8988T (cell line): ENCODE results near the gene GABRG3.

Experiments used
- DNase-seq: peaks from one replicate; pipeline ENCODE4 v3.0.0; 2011

Gene GABRG3

DNA sequence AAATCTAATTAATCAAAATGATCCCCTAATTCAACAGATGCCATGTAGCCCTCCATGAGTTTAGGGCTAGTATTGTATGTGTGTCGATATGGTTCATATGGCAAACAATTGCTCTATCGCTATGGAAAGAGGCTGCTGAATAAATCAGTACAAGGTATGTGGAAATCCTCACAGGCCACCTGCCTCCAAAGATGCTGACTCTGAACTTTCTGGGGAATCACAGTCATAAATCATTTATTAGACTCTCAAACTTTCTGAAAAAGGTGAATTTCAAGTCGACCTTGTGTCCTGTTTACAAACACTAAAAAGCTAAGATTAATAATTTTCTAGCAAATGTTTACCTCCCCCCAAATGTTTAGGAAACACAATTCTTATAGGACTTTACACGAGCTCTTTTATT is 462.6 kb downstream of the GABRG3 start:
- no peak for DNase-seq

DNA sequence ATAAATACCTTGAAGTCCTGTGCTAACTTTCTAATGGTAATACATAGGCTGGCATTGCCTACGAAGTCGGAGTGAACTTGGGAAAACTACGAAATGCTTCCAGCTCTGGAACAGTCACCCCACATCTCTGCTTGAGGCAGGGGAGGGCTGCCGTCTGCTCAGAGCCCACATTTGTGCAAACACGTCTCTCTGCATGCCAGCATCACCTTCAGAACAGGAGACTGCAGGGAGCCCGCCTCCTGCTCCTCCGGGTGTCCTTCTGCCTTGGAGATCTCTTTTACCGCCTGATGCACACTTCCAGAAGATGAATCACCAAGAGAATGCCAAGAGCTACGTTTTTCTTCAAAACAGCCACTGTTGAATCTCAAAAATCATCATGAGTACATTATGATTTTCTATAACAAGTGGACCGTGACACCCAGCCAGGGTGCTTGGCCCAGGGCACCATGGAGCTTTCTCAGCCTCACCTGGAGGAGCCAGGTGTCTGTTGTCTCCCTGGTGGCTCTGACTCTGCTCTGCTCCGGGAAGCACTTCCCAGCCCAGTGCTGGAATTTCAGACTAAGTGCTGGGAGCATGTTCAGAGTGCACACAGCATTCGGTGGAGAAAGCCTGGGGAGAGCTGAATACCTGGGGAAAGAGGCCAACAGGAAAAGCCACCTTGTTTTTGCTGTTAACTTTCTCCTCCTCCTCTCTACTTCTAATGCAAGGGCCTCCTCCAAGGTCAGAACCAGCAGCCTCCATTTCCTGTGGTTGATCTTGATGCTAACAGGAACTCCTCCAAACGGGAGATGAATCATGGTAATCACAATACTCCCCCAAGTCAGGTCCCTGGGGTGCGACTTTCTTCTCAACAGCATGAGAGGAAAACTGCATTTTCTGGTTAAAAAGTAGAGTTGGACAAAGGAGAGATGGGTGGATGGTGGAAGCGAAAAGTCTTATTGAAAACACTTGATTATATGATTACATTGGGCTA is 467.7 kb downstream of the GABRG3 start:
- DNase-seq: no peak

DNA sequence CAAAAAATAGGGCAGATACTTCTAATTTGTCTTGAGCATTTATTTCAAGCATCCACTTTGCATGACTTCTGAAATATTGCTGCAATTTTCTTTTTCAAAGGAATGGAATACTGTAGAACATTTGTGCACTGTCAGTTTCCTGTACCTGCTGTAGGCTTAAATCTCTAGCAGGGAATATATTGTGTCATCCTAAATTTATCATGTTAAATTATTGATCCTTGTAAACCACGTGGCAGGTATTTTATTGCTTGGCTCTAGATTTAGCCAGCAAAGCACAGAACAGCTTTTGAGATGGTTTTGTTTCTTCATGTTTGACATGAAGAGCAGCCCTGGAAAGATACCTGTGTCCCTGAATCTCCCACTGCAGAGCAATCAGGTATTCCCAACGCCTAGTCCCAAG is 470.1 kb downstream of the GABRG3 start:
- DNase-seq: no peak

- DNase-seq: no peak
Observed at GRCh38 chr15:27448234-27448633, 477.3 kb downstream of the GABRG3 start.

GRCh38 chr15:27448986-27449385 is 478.0 kb downstream of the GABRG3 start:
- DNase-seq: no peak

GRCh38 chr15:27449941-27450340 is 479.0 kb downstream of the GABRG3 start:
- no peak for DNase-seq

DNA sequence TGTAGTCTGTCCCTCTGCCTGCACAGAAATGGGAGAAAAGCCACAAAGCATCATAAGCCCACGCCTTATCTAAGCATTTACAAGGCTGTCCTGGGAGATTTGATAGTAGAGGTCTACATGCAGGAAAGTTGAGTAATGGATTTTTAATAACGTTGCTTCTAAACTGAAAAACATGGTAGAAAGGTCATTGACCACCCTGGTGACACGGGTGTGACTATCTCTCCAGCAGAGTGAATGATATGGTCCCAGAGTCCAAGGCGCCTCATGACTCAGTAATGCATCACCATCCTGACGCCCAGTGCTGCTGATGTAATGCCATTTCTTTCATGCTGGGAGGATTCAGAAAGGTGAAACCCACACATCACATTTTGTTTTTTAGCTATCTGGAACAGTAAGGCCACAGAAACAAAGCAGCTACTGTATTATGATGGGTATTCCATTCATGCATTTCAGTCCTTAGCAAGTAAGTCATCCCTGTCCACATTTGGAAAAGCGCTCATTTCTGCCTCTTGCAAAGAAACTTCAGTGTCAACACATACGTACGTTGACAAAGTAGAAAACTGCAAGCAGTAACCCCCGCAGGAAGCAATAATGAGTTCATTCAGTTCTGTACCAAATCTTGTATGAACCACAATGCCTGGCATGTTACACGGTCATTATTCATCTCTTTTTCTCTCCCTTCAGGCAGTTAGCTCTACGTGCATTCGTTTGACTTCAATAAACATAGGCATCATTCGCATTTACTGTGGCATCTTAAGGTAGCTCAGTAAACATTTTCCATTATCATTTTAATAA is 483.5 kb downstream of the GABRG3 start:
- DNase-seq: no peak

- DNase-seq: no peak
Observed at GRCh38 chr15:27456807-27457206, 485.8 kb downstream of the GABRG3 start.

DNA sequence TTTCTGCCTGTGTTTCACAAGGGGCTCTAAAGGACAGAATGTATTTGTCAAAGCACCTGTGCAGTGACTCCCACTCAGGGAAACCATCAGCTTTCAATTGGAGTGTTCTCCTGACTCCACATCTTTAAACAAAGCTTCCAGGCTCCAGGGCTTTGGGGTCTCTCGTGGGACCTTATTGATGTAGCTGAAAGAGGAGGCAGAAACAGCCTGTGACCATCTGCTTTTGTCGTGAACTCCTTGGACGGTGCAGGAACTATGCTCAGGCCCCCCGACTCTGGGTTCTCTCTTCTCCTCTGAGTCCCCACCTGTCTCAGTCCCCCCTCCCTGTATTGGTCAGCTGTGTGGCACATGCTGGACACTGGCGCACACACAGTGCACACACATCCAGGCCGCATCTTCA is 486.8 kb downstream of the GABRG3 start:
- DNase-seq: no peak

DNA sequence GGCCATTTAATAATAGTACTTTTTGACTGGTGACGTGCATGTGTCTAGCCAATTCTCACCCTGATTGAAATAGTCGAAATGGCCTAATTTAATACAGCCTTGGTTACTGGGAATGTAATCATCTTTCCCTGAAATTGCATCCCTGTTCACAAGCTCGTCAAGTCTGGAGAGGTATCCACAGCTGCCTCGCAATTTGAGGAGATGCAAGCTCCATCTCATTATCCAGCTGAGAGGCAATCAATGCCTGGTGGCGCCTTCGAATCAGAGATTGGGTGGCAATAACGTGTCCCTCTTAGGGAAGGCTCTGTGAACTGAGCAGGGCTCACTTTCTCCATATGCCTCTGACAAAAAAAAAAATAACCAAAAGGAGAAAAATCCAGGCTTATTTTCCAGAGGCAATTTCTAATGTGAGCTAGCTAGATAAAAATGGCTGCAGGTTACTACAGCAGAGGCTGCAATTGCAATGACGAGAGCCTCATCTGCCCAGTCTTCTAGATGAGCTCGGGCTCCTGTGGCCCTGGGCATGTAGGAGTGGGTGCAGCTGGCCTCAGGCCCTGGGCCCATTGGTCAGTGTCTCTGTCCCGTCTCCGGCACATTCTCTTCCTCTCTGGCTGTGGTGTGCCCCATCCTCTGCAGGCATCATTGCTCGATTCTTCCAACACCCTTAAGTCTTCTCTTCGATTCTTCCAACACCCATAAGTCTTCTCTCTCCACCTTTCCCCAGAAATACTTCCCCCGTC is 487.5 kb downstream of the GABRG3 start:
- no peak for DNase-seq

- no peak for DNase-seq
Observed at GRCh38 chr15:27459836-27460235, 488.9 kb downstream of the GABRG3 start.

DNA sequence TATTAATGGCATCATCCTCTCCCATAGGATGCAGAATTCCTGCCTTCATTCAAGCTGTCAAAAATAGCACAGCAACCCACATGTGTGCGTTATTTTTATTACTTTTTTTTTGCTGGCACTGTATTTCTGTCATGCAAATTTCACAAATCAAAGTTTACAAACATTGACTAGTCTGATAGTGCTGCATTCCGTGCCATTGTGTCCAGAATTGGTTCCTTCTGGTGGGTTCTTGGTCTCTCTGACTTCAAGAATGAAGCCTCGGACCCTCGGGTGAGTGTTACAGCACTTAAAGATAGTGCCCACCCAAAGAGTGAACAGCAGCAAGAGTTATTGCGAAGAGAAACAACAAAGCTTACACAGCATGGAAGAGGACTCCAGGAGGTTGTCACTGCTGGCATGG is 490.2 kb downstream of the GABRG3 start:
- no peak for DNase-seq

- no peak for DNase-seq
Observed at GRCh38 chr15:27463525-27464088, 492.6 kb downstream of the GABRG3 start.

DNA sequence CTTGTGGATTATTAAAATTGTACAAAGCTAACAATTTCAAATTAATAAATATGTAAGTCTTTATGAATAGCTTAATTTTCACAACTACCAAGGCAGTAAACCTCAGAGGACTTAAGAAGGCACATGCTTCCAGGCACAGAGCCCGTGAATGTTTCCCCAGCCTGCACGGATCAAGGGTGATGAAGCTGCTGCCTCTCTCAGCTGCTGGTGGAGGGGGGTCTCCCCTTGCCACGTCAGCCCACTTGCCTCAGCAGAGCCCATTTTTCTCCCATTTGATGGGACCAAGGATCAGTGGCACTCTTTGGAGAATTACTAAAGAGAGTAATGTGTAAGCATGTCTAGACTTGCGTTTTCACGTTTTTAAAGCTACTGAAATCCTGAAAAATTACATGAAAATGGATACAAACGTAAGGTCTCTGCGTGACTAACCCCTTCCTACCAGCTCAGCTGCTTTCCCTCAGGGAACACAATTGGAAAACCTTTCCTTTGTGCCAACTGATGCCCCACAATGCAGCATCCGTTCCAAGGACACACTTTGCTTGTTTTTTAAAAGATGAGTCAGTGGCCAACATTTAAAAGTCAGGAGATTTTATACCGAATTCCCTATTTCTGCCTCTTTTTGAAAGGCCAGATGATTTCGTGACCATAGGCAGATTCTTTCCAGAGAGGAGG is 494.1 kb downstream of the GABRG3 start:
- no peak for DNase-seq

- no peak for DNase-seq
Observed at GRCh38 chr15:27466758-27467157, 495.8 kb downstream of the GABRG3 start.

- DNase-seq: no peak
Observed at GRCh38 chr15:27468151-27468591, 497.2 kb downstream of the GABRG3 start.

DNA sequence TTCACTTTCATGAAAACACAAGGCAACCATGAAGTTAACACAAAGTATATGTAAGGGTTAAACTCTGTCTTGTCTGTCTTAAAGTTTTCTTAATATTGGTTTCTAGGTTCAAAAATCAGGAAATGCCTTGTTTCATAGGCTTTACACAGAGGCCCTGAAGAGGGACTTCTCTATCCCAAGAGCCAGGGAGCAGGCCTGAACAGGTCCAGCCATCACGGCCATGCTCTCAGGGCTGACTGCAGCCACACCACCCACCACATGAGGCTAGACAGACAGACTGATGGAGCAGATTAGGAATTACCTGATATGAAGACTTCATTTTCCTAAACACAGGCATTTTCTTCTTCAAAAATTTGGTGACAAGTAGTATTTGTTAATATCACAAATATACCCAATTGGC is 502.9 kb downstream of the GABRG3 start:
- DNase-seq: no peak

- no peak for DNase-seq
Observed at GRCh38 chr15:27475395-27475794, 504.4 kb downstream of the GABRG3 start.

- no peak for DNase-seq
Observed at GRCh38 chr15:27479296-27480140, 508.5 kb downstream of the GABRG3 start.

DNA sequence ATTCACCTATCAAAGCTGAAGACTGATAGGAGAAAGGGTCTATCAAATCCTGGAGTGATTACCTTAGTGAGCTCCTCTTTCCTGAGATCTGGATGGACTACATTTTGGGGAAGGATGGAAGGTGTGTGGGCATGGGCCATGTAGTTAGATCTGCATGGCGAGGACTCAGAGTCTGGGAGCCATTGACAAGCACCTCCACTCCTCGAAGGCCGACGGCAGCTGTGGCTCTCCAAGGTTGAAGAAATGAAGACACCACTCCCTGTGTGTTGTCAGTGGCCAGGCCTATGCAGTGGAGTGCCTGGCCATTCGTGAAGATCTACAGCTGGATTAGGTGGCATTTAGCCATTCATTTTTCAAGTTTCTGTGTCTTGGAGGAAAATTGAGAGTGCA is 509.2 kb downstream of the GABRG3 start:
- no peak for DNase-seq

DNA sequence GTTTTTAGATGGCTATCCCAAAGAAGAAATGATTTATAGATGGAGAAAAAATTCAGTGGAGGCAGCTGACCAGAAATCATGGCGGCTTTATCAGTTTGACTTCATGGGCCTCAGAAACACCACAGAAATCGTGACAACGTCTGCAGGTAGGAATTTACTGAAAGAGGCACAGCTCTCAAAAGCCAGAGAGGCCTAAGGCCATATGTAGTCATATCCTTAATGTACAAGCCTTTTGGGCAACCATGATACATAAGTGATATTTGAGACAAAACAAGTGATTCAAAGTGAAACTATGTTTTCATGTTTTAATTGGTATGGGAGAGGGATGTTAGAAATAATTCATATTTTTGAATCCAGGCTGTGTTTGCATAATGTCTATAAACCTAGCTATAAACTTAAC is 509.7 kb downstream of the GABRG3 start:
- no peak for DNase-seq
